HG03135 (cell line): ENCODE results near the gene EZH1.
"Not testable (repeated sequence)": the region's sequence is repeated elsewhere in the genome, so short reads cannot be mapped to it uniquely, and the experiment has no call there.

Source experiments
- ATAC-seq: cut with Tn5 transposase; IDR thresholded peaks from one replicate; pipeline ENCODE4 v1.9.1; 2021; ENCODE audit warnings: mild to moderate bottlenecking, moderate library complexity; ENCODE audit not compliant: unreplicated experiment

Gene EZH1

GRCh38 chr17:42672038-42672437 lies 72.8 kb downstream of the EZH1 start:
- no peak for ATAC-seq

GRCh38 chr17:42670789-42671657 lies 73.8 kb downstream of the EZH1 start:
- no peak for ATAC-seq

DNA sequence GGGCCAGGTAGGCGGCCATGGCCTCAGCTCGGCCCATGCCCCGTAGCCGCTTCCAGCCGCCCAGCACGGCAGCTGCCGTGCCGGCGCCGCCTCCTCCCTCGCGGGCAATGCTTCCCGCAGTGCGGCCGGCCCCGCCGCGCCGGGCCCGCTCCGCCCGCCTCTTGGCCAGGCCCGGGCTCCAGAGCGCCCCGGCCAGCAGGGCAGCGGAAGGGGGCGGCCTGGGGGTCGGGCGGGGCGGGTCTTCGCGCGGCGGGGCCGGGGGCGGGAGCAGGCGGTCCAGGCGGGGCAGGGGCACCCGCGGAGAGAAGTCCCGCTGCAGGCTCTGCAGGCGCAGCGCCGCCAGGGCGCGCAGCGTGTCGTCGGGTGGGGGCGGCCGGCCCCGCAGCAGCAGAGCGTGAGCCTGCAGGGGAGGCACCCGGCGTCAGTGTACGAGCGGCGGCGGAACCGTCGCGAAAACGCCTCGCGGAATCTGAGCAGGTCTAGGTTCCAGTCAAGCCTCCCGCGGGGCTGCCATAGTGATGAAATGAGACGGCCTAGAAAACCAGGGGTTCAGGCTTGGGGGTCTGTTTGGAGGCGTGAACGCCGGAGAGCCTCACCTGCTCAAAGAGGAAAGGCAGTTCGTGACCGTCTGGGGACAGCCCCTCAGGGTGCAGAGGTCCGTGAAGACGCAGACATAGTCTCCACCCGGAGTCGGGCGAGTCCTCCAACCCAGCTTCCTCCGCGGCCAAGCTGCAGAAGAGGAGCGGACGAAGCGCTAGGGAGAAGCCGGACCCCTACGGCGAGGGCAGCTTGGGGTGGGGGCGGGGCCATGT lies 74.7 kb downstream of the EZH1 start:
- ATAC-seq, result no peak

GRCh38 chr17:42669705-42669976 lies 75.2 kb downstream of the EZH1 start:
- ATAC-seq, result no peak

- no peak for ATAC-seq
Measured at GRCh38 chr17:42667088-42667951, 77.5 kb downstream of the EZH1 start.

DNA sequence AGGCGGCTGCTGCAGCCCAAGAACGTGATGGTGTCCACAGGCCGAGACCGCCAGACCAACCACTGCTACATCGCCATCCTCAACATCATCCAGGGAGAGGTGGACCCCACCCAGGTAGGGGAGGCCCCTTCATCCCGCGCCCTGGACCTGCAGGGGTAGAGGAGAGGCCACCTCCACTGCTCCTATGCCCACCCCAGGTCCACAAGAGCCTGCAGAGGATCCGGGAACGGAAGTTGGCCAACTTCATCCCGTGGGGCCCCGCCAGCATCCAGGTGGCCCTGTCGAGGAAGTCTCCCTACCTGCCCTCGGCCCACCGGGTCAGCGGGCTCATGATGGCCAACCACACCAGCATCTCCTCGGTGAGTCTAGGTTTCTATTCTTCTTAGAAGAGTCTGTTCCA lies 78.7 kb downstream of the EZH1 start:
- ATAC-seq, result not testable (repeated sequence)

DNA sequence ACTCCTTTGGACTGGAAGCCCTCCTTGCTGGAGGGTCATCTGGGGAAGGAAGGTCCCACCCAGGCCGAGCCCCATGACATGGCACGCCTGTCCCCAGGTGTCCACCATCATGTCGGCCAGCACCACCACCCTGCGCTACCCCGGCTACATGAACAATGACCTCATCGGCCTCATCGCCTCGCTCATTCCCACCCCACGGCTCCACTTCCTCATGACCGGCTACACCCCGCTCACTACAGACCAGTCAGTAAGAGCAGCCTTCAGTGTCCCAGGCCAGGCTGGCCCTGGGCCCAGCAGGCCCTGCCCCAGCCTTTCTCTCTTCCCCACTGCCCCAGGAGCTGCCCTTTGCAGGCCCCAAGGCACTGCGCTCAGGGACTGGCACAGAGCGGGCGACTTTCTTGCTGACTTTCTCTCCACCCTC lies 79.2 kb downstream of the EZH1 start:
- ATAC-seq, result no peak

DNA sequence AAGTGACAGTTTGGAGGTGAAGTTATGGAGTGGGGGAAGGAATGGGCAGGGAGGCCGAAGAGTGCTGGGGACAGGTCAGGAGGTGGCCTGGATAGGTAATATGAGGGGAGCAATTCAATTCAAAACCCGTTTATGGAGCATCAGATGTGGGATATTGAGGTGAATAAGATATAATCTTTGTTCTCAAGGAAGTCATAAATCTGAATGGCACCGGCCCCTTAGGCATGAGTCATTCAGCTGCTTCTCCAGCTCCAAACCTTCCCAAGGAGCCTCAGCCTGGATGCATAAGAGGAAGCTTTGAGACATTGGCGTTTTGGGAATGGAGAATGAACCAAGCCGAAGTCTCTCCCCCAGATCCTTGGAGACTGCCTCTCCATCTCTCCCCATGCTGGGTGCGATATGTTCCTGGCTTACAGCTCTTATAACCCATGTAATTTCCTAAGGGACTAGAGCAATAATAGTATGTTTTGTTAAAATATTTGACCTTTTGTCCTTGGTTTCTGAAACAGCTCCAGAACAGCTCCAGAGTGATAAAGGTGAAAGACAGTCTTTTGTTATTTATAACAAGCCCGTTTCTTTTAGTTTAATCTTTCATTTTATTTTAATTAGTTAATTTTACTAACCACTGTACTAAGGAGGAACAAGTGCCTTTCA lies 84.0 kb downstream of the EZH1 start:
- ATAC-seq, result no peak

DNA sequence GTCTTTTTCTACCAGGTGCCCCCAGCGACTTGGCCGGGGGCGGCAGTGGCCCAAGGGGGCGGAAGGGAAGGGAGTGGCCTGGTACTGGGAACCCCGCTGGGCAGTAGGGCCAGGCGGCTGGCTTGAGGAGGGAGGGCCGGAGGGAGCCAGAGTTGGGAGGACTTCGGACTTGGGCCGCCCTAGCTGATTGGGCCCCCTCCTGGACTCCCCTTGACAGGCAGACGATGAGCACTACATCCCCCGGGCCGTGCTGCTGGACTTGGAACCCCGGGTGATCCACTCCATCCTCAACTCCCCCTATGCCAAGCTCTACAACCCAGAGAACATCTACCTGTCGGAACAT lies 84.9 kb downstream of the EZH1 start:
- not testable (repeated sequence) for ATAC-seq

DNA sequence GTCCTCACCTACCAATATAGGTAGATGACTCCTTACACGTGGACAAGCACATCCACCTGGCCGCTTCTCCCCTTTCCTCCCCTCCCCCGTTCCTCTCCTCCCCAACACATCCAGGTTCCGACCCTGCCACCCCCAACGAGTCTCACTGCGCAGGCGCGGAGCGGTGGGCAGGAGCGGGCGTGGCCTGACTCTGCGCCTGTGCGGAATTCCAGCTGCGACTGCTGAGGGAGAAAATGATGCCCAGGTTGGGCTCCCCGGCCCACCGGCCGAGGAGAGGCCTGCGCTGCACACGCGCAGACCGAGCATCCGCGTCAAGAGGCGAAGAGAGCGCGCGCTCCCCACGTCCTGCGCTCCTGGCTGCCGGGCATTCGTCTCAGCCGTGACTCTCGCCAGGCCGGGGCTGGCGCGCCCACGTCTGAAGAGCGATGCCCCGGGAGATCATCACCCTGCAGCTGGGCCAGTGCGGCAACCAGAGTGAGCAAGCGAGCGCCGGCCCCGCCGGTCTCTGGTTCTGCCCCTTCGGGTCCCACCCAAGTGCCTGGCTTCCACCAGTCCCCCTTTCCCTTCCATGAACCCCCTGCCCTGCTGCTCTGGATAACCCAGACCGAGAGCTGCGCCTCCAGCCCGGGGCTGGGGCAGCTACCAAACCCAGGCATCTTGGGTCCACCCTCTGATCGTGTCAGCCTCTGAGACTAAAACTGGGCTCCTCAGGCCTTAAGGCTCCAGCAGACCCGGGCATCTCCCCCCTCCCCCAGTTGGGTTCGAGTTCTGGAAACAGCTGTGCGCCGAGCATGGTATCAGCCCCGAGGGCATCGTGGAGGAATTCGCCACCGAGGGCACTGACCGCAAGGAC lies 85.5 kb downstream of the EZH1 start, which contains the start of gene TUBG2:
Gene TUBG2, plus strand, starts transcription at position 206 of the 853 bp plus-strand sequence. Its CDS starts 220 bp downstream, at position 426.
- ATAC-seq, result no peak

- ATAC-seq, result no peak
Measured at GRCh38 chr17:42657824-42658588, 86.8 kb downstream of the EZH1 start.

DNA sequence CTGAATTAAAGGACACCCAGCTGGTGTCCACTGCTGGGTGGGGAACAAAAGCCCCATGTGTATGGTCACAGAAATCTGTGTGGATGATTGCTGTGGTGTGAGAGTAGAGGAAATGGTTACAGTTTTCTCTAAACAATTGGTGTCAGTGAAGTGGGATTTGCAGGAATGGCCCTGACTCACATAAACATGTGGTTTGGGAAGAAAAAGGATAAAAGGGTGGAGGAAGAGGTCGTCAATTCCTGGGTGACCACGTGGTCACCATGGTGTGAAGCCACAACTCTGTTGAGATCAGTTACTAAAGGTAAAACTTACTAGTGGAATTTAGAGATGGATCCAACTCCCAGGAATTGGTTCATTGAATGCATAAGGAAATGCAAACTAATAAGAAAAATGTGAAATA lies 89.3 kb downstream of the EZH1 start:
- ATAC-seq, result no peak

DNA sequence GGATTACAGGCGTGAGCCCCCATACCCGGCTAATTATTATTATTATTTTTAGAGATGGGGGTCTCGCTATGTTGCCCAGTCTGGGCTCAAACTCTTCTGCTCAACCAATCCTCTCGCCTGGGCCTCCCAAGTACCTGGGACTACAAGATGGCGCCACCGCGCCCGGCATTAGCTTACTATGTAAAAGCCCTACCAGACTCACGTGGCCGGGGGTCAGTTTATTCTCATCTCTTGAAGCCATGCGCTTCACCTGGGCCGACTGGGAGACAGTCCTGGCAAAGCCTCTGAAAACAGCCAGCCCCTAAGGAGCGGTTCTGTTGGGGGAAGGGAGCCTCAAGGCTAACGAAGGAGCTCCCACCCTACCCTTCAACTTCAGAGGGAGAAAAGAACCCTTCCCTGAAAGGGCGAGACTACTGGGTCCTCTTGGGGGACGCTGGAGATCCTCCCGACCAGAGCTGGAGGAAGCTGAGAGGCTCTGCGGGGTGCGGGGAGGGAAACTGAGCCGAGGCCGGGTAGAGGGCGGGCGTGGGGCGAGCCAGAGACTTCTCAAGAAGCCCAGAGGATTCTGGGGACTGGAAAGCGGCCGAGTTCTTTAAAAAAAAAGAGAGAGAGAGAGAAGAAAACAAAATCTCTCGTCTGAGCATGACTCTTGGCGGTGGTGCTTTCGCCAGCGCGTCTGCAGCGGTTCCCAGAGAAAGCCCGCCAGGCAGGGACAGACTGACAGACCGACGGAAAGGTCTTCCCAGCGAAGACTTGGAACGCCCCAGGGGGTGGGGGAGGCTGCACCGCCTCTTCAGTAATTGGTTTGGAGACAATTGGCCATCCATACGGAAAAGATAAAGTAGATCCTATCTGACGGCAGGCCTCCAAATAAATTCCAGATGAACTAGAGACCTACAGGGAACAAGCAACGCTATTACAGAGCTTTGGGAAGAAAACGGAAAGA lies 91.4 kb downstream of the EZH1 start:
- no peak for ATAC-seq

GRCh38 chr17:42651392-42651791 lies 93.4 kb downstream of the EZH1 start:
- no peak for ATAC-seq
